Trophoblast cell (in vitro differentiated cells and primary cell): ENCODE data around the gene ANK2.
"Not testable (repeated sequence)": the region's sequence is repeated elsewhere in the genome, so short reads cannot be mapped to it uniquely, and the experiment has no call there.

ENCODE experiments used
- DNase-seq, 2 donors: peaks; one replicate each; pipeline ENCODE4 v3.0.0-alpha.2; 2016
- H2AFZ ChIP-seq: 2 replicates; pipeline ENCODE4 v1.6.1; 2013; ENCODE audit warnings: low read length, moderate library complexity, mild to moderate bottlenecking; ENCODE audit not compliant: insufficient read depth, poor library complexity
- H2AK5ac ChIP-seq: 2 replicates; pipeline ENCODE4 v1.6.1; 2013; ENCODE audit warnings: mild to moderate bottlenecking, low read length
- H2BK120ac ChIP-seq: 2 replicates; pipeline ENCODE4 v1.6.1; 2013; ENCODE audit warnings: low read length, mild to moderate bottlenecking, moderate library complexity; ENCODE audit not compliant: insufficient read depth, poor library complexity
- H2BK12ac ChIP-seq: 2 replicates; pipeline ENCODE4 v1.6.1; 2013; ENCODE audit warnings: mild to moderate bottlenecking, low read length, moderate library complexity
- H2BK5ac ChIP-seq: 2 replicates; pipeline ENCODE4 v1.6.1; 2013; ENCODE audit warnings: low read length, low read depth, moderate library complexity, mild to moderate bottlenecking; ENCODE audit not compliant: poor library complexity
- H3K14ac ChIP-seq: 2 replicates; pipeline ENCODE4 v1.6.1; 2013; ENCODE audit warnings: mild to moderate bottlenecking, low read length
- H3K18ac ChIP-seq: 2 replicates; pipeline ENCODE4 v1.6.1; 2013; ENCODE audit warnings: mild to moderate bottlenecking, low read length
- H3K23ac ChIP-seq: 2 replicates; pipeline ENCODE4 v1.6.1; 2013; ENCODE audit warnings: low read length
- H3K27ac ChIP-seq: 2 replicates; pipeline ENCODE4 v1.5.1; 2013; ENCODE audit warnings: low read depth, mild to moderate bottlenecking, inconsistent platforms, low read length, moderate library complexity
- H3K27me3 ChIP-seq: 2 replicates; pipeline ENCODE4 v1.6.1; 2013; ENCODE audit warnings: inconsistent platforms, mild to moderate bottlenecking, low read length, moderate library complexity; ENCODE audit not compliant: insufficient read depth
- H3K36me3 ChIP-seq, 2 experiments: 1 replicate in 1 of 2; 2 replicates in 1 of 2; pipeline ENCODE4 v1.6.1; 2013; ENCODE audit warnings: low read length in 2 of 2, mild to moderate bottlenecking in 2 of 2, moderate library complexity in 1 of 2; ENCODE audit not compliant: insufficient read depth in 2 of 2, control insufficient read depth in 1 of 2
- H3K4ac ChIP-seq: 2 replicates; pipeline ENCODE4 v1.6.1; 2013; ENCODE audit warnings: low read depth, mild to moderate bottlenecking, low read length, moderate library complexity
- H3K4me1 ChIP-seq, 2 experiments: 1 replicate in 1 of 2; 2 replicates in 1 of 2; pipeline ENCODE4 v1.6.1; 2013; ENCODE audit warnings: low read length in 2 of 2, mild to moderate bottlenecking in 2 of 2, moderate library complexity in 1 of 2; ENCODE audit not compliant: insufficient read depth in 2 of 2, control insufficient read depth in 1 of 2
- H3K4me2 ChIP-seq: 2 replicates; pipeline ENCODE4 v1.6.1; 2013; ENCODE audit warnings: inconsistent platforms, mild to moderate bottlenecking, low read length, moderate library complexity
- H3K4me3 ChIP-seq: 2 replicates; pipeline ENCODE4 v1.5.1; 2013; ENCODE audit warnings: mild to moderate bottlenecking, low read depth, low read length, inconsistent platforms
- H3K79me1 ChIP-seq: one replicate; pipeline ENCODE4 v1.6.1; 2013; ENCODE audit warnings: low read length
- H3K79me2 ChIP-seq: 2 replicates; pipeline ENCODE4 v1.6.1; 2013; ENCODE audit warnings: low read length, mild to moderate bottlenecking; ENCODE audit not compliant: control insufficient read depth, insufficient read depth, poor library complexity
- H3K9ac ChIP-seq: 2 replicates; pipeline ENCODE4 v1.6.1; 2013; ENCODE audit warnings: mild to moderate bottlenecking, low read length
- H3K9me3 ChIP-seq: 2 replicates; pipeline ENCODE4 v1.6.1; 2013; ENCODE audit warnings: low read depth, mild to moderate bottlenecking, control low read depth, inconsistent platforms, low read length; ENCODE audit not compliant: insufficient read depth
- H4K12ac ChIP-seq: 2 replicates; pipeline ENCODE4 v1.6.1; 2013; ENCODE audit warnings: low read depth, mild to moderate bottlenecking, low read length, moderate library complexity
- H4K8ac ChIP-seq: 2 replicates; pipeline ENCODE4 v1.6.1; 2013; ENCODE audit warnings: low read depth, mild to moderate bottlenecking, low read length, moderate library complexity
- H4K91ac ChIP-seq: one replicate; pipeline ENCODE4 v1.6.1; 2013; ENCODE audit warnings: low read depth, mild to moderate bottlenecking, low read length, moderate library complexity
- WGBS: extraction: QIAGEN DNeasy Blood & Tissue Kit; methylation state at CpG from one replicate; pipeline ENCODE4 v1.1.7; 2013; ENCODE audit warnings: missing lambda C conversion rate; ENCODE audit not compliant: insufficient read length, insufficient coverage; ENCODE audit errors: extremely low coverage; 5-methylcytosine and 5-hydroxymethylcytosine counted together

The ANK2 gene

DNA sequence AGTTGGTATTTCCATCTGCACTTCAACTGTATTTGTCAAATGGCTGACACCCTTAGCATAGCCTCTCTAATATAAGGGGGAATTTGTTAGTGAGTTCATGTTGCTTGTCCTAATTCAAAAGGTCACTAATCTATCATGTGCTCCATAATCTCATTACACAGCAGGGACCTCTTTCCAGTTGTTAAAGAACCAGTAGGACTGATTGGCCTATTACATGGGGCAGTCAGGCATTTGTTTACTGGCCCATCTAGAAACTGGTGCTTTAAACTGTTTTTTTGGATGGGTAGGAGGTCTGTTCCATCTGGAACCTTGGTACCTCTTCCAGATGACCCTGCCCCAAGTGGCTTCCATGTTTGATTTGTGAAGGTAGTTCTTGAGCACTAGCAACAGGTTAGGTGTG, 11.4 kb downstream of the ANK2 start:
- no peak overlapping the region for H3K4me2 ChIP-seq
- H2BK5ac ChIP-seq: no peak overlapping the region
- H4K8ac ChIP-seq: no peak overlapping the region
- no peak overlapping the region for H3K18ac ChIP-seq
- no peak overlapping the region for H2AK5ac ChIP-seq
- H3K79me1 ChIP-seq: no peaks in the 10 kb centered on the region
- no peak overlapping the region for H2BK12ac ChIP-seq
- no peak overlapping the region for H2AFZ ChIP-seq
- H4K12ac ChIP-seq: no peak overlapping the region
- no peak overlapping the region for H3K4ac ChIP-seq
- no peak for DNase-seq
- H4K91ac ChIP-seq: no peak overlapping the region
- no peaks in the 10 kb centered on the region for H3K79me2 ChIP-seq
- H2BK120ac ChIP-seq: no peak overlapping the region
- no peak overlapping the region for H3K4me3 ChIP-seq
- no peak overlapping the region for H3K23ac ChIP-seq
- H3K36me3 ChIP-seq: no peaks in the 10 kb centered on the region
- H3K9me3 ChIP-seq: no peaks in the 10 kb centered on the region
- H3K9ac ChIP-seq: no peak overlapping the region
- H3K4me1 ChIP-seq: no peaks in the 10 kb centered on the region
- no peak overlapping the region for H3K14ac ChIP-seq
- no peak overlapping the region for H3K27ac ChIP-seq
- H3K27me3 ChIP-seq: no peaks in the 10 kb centered on the region

GRCh38 chr4:113064244-113064643, 14.8 kb downstream of the ANK2 start:
- no peak for DNase-seq
- Histone ChIP-seq H3K27ac (no peak overlapping the region), H2AFZ (no peak overlapping the region), H3K14ac (no peak overlapping the region), H2BK12ac (no peak overlapping the region), H4K12ac (no peak overlapping the region), H3K23ac (no peak overlapping the region), H3K36me3 (no peaks in the 10 kb centered on the region), H3K79me2 (no peaks in the 10 kb centered on the region), H3K9ac (no peak overlapping the region), H4K91ac (no peak overlapping the region), H2AK5ac (no peak overlapping the region), H3K4ac (no peak overlapping the region), H3K27me3 (no peaks in the 10 kb centered on the region), H3K4me1 (no peaks in the 10 kb centered on the region), H3K9me3 (no peaks in the 10 kb centered on the region), H3K79me1 (no peaks in the 10 kb centered on the region), H3K4me3 (no peak overlapping the region), H2BK120ac (no peak overlapping the region), H3K18ac (no peak overlapping the region), H2BK5ac (no peak overlapping the region), H4K8ac (no peak overlapping the region), H3K4me2 (no peak overlapping the region)
- WGBS: no CpG with 5 or more reads among the region's 5 CpGs

DNA sequence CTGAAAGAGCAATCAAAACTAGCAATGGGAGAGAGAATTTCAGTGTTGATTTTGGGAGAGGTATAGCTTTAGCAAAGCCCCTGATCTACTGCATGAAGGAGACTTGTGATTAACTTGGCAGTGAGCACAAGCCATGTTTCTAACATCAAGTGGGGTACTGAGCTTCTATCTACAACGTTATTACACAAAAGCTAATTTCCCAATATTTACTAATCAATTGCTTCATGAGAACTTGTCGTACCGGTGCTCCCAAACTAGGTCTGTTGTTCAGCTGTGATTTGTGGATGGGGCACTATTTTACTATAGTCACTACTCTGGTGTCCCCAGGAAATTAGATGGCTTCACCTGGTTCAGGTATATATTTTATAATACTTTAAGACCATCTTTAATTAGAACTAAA, 16.2 kb downstream of the ANK2 start:
- Histone ChIP-seq H3K79me1 (no peaks in the 10 kb centered on the region), H3K27me3 (no peaks in the 10 kb centered on the region), H3K79me2 (no peaks in the 10 kb centered on the region), H2BK120ac (no peak overlapping the region), H3K27ac (no peak overlapping the region), H3K4me1 (no peaks in the 10 kb centered on the region), H3K23ac (no peak overlapping the region), H4K8ac (no peak overlapping the region), H3K14ac (no peak overlapping the region), H3K4me2 (no peak overlapping the region), H3K18ac (no peak overlapping the region), H3K4me3 (no peak overlapping the region), H2AFZ (no peak overlapping the region), H2BK12ac (no peak overlapping the region), H3K9ac (no peak overlapping the region), H4K91ac (no peak overlapping the region), H3K4ac (no peak overlapping the region), H2AK5ac (no peak overlapping the region), H2BK5ac (no peak overlapping the region), H4K12ac (no peak overlapping the region), H3K36me3 (no peaks in the 10 kb centered on the region), H3K9me3 (no peaks in the 10 kb centered on the region)
- DNase-seq: no peak
- no CpG with 5 or more reads among the region's 3 CpGs for WGBS

- not testable (repeated sequence) for H3K4me3 ChIP-seq, H3K23ac ChIP-seq, H3K79me1 ChIP-seq, H3K79me2 ChIP-seq, H3K27me3 ChIP-seq, H2BK12ac ChIP-seq, H4K12ac ChIP-seq, H3K4me1 ChIP-seq, H3K4me2 ChIP-seq, H3K9me3 ChIP-seq, H3K36me3 ChIP-seq, H4K91ac ChIP-seq, H2BK5ac ChIP-seq, H4K8ac ChIP-seq, H2AK5ac ChIP-seq, H2BK120ac ChIP-seq, H3K14ac ChIP-seq, DNase-seq, H3K4ac ChIP-seq, H2AFZ ChIP-seq, H3K18ac ChIP-seq, H3K9ac ChIP-seq, H3K27ac ChIP-seq
- WGBS: no CpG with 5 or more reads among the region's 3 CpGs
These were observed 19.3 kb downstream of the ANK2 start for GRCh38 chr4:113068771-113069170.
